ENCODE measurements around the gene DIAPH2.

- no peak for TF ChIP-seq POLR2AphosphoS5 (IDR thresholded peaks at IDR 0.05; ENCODE audit: low read depth, low read length)
- no peak for TF ChIP-seq ZFX (IDR thresholded peaks at IDR 0.05)
- TF ChIP-seq CTCF (IDR thresholded peaks at IDR 0.05 in 2 of 3, conservative IDR thresholded peaks at IDR 0.05 in 1 of 3; ENCODE audit: borderline replicate concordance in 1 of 3, insufficient read depth in 1 of 3, low read depth in 2 of 3, low read length in 2 of 3), result no peak
- no peak for TF ChIP-seq TCF7L2 (IDR thresholded peaks at IDR 0.05; ENCODE audit: borderline replicate concordance, extremely low read depth, insufficient read depth, insufficient read length)
- TF ChIP-seq ZNF274 (IDR thresholded peaks at IDR 0.05; ENCODE audit: low read depth, low read length), result no peak
- TF ChIP-seq ATF3 (IDR thresholded peaks at IDR 0.05), result no peak
- TF ChIP-seq YY1 (IDR thresholded peaks at IDR 0.05; ENCODE audit: extremely low read depth, insufficient replicate concordance, low read depth, low read length), result no peak
- no peak for TF ChIP-seq SP1 (IDR thresholded peaks at IDR 0.05; ENCODE audit: low read depth)
These were observed 879.9 kb downstream of the DIAPH2 start for GRCh38 chrX:97564496-97564895.

Measured in HCT116 (cell line).